ENCODE data around the gene MMP10. TPM values are rescaled to one million over a fixed set of nuclear protein-coding genes. Genes with fewer than 3 reads are reported as not detected.

MMP10 gene
- total and polyA plus RNA-seq, 2 experiments from 2014 or later = 0.10 TPM; not detected in 1

DNA sequence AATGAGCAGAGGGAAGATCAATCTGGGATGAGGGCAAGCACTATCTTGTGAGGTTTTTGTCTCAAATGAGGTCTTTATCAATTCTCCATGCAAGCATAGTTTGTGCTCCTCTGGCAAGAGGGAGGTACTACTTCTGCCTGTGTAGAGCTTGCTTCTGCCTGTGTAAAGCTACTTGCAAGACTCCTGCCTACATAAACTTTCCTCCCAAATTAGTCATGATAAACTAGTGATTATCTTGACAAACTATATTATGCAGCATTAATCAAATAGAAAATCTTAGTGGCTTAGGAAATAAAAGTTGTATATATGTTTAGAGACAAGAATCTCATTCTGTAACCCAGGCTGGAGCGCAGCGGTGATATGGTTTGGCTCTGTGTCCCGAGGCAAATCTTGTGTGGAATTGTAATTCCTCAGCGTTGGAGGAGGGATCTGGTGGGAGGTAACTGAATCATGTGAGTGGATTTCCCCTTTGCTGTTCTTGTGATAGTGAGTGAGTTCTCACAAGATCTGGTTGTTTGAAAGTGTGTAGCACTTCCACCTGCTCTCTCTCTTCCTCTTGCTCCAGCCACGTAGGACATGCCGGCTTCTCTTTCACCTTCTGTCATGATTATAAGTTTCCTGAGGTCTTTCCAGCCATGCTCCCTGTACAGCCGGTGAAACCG is 8.0 kb upstream of the MMP10 start:
- H4K20me1 ChIP-seq (replicated peaks; ENCODE audit: insufficient read depth) = no peaks in the 10 kb centered on the region
- Mint-ChIP-seq H3K36me3 (ENCODE audit: low read depth) (no peaks in the 10 kb centered on the region), H3K27ac (no peak overlapping the region), H3K9me3 (no peaks in the 10 kb centered on the region), H3K4me3 (no peak overlapping the region), H3K4me1 (no peaks in the 10 kb centered on the region), H3K27me3 (ENCODE audit: insufficient read depth, low read depth, poor library complexity) (no peaks in the 10 kb centered on the region)
- H2AFZ ChIP-seq = no peak overlapping the region
- ATAC-seq = no peak
- no peaks in the 10 kb centered on the region for H3K79me2 ChIP-seq (replicated peaks; ENCODE audit: insufficient read depth)
- TF ChIP-seq POLR2AphosphoS5 (IDR thresholded peaks at IDR 0.05; ENCODE audit: low read depth) (no peak), STAT1 (IDR thresholded peaks at IDR 0.05; ENCODE audit: unreplicated experiment) (no peak), EZH2phosphoT487 (IDR thresholded peaks at IDR 0.05; ENCODE audit: unreplicated experiment) (no peak), ZNF114 (CRISPR knock-in tag; IDR thresholded peaks at IDR 0.05) (no peak), REST (IDR thresholded peaks at IDR 0.05; ENCODE audit: unreplicated experiment) (no peak), JUNB (IDR thresholded peaks at IDR 0.05; ENCODE audit: unreplicated experiment) (no peak), NANOG (IDR thresholded peaks at IDR 0.05; ENCODE audit: borderline replicate concordance) (no peak), EZH2 (IDR thresholded peaks at IDR 0.05; ENCODE audit: low read depth, unreplicated experiment) (no peak), ZNF331 (CRISPR knock-in tag; IDR thresholded peaks at IDR 0.05; ENCODE audit: low read depth) (no peak), CREB1 (CRISPR knock-in tag; IDR thresholded peaks at IDR 0.05; ENCODE audit: low read depth) (no peak), CTCF (conservative IDR thresholded peaks at IDR 0.05; ENCODE audit: low read depth in 2 of 2) (no peak)
- TF ChIP-seq, protein P1, sequence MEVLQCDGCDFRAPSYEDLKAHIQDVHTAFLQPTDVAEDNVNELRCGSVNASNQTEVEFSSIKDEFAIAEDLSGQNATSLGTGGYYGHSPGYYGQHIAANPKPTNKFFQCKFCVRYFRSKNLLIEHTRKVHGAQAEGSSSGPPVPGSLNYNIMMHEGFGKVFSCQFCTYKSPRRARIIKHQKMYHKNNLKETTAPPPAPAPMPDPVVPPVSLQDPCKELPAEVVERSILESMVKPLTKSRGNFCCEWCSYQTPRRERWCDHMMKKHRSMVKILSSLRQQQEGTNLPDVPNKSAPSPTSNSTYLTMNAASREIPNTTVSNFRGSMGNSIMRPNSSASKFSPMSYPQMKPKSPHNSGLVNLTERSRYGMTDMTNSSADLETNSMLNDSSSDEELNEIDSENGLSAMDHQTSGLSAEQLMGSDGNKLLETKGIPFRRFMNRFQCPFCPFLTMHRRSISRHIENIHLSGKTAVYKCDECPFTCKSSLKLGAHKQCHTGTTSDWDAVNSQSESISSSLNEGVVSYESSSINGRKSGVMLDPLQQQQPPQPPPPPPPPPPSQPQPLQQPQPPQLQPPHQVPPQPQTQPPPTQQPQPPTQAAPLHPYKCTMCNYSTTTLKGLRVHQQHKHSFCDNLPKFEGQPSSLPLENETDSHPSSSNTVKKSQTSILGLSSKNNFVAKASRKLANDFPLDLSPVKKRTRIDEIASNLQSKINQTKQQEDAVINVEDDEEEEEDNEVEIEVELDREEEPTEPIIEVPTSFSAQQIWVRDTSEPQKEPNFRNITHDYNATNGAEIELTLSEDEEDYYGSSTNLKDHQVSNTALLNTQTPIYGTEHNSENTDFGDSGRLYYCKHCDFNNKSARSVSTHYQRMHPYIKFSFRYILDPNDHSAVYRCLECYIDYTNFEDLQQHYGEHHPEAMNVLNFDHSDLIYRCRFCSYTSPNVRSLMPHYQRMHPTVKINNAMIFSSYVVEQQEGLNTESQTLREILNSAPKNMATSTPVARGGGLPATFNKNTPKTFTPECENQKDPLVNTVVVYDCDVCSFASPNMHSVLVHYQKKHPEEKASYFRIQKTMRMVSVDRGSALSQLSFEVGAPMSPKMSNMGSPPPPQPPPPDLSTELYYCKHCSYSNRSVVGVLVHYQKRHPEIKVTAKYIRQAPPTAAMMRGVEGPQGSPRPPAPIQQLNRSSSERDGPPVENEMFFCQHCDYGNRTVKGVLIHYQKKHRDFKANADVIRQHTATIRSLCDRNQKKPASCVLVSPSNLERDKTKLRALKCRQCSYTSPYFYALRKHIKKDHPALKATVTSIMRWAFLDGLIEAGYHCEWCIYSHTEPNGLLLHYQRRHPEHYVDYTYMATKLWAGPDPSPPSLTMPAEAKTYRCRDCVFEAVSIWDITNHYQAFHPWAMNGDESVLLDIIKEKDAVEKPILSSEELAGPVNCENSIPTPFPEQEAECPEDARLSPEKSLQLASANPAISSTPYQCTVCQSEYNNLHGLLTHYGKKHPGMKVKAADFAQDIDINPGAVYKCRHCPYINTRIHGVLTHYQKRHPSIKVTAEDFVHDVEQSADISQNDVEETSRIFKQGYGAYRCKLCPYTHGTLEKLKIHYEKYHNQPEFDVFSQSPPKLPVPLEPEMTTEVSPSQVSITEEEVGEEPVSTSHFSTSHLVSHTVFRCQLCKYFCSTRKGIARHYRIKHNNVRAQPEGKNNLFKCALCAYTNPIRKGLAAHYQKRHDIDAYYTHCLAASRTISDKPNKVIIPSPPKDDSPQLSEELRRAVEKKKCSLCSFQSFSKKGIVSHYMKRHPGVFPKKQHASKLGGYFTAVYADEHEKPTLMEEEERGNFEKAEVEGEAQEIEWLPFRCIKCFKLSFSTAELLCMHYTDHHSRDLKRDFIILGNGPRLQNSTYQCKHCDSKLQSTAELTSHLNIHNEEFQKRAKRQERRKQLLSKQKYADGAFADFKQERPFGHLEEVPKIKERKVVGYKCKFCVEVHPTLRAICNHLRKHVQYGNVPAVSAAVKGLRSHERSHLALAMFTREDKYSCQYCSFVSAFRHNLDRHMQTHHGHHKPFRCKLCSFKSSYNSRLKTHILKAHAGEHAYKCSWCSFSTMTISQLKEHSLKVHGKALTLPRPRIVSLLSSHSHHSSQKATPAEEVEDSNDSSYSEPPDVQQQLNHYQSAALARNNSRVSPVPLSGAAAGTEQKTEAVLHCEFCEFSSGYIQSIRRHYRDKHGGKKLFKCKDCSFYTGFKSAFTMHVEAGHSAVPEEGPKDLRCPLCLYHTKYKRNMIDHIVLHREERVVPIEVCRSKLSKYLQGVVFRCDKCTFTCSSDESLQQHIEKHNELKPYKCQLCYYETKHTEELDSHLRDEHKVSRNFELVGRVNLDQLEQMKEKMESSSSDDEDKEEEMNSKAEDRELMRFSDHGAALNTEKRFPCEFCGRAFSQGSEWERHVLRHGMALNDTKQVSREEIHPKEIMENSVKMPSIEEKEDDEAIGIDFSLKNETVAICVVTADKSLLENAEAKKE (CRISPR knock-in tag; IDR thresholded peaks at IDR 0.05) = no peak
- TF ChIP-seq, protein P2, sequence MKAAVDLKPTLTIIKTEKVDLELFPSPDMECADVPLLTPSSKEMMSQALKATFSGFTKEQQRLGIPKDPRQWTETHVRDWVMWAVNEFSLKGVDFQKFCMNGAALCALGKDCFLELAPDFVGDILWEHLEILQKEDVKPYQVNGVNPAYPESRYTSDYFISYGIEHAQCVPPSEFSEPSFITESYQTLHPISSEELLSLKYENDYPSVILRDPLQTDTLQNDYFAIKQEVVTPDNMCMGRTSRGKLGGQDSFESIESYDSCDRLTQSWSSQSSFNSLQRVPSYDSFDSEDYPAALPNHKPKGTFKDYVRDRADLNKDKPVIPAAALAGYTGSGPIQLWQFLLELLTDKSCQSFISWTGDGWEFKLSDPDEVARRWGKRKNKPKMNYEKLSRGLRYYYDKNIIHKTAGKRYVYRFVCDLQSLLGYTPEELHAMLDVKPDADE (IDR thresholded peaks at IDR 0.05) = no peak
- H3K4me3 ChIP-seq = no peak overlapping the region
- H3K9me2 ChIP-seq (ENCODE audit: insufficient read depth) = no peaks in the 10 kb centered on the region
- H3K27me3 ChIP-seq (ENCODE audit: insufficient read depth) = no peaks in the 10 kb centered on the region
- no peaks in the 10 kb centered on the region for H3K36me3 ChIP-seq (ENCODE audit: insufficient read depth)
- no peak overlapping the region for H3K27ac ChIP-seq (ENCODE audit: low read depth)
- DNase-seq (ENCODE audit: low spot score) = no peak
- H3K4me1 ChIP-seq (ENCODE audit: insufficient read depth) = no peaks in the 10 kb centered on the region
- no peaks in the 10 kb centered on the region for H3F3A ChIP-seq (replicated peaks; ENCODE audit: low read depth)
- H3K4me2 ChIP-seq = no peak overlapping the region

All from GM23338 (cell line).